ENCODE measurements around the gene LNP1.

Gene LNP1

DNA sequence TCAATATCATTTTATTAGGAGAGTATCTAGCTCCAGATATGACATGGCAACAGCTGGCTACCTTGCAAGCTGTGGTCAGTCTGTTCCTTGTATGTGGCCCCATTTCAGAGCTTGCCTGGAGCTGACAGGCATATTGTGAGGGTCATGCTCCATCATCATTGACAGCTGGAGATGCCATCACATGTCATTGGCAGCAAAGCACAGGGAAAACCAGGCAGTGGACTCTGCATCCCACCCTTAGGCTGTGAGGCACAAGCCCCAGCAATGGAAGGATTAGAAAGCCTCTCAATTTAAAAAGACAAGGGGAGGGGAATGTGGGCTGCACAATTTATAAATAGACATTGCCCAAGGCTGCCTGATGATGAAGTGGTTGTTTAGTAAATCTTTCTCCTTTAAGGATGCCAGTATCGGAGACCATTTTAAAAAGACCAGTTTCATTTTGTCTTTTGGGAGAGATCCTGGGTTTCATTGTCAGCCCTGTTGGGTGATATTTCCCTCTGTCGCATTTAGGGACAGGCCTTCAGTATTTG is 27.9 kb downstream of the LNP1 start:
- no peak for TF ChIP-seq EZH2phosphoT487 (IDR thresholded peaks at IDR 0.05; ENCODE audit: low read depth)
- TF ChIP-seq, protein P1, sequence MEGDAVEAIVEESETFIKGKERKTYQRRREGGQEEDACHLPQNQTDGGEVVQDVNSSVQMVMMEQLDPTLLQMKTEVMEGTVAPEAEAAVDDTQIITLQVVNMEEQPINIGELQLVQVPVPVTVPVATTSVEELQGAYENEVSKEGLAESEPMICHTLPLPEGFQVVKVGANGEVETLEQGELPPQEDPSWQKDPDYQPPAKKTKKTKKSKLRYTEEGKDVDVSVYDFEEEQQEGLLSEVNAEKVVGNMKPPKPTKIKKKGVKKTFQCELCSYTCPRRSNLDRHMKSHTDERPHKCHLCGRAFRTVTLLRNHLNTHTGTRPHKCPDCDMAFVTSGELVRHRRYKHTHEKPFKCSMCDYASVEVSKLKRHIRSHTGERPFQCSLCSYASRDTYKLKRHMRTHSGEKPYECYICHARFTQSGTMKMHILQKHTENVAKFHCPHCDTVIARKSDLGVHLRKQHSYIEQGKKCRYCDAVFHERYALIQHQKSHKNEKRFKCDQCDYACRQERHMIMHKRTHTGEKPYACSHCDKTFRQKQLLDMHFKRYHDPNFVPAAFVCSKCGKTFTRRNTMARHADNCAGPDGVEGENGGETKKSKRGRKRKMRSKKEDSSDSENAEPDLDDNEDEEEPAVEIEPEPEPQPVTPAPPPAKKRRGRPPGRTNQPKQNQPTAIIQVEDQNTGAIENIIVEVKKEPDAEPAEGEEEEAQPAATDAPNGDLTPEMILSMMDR (IDR thresholded peaks at IDR 0.05; ENCODE audit: low read depth, low read length): no peak
- Histone ChIP-seq H3K9me3 (ENCODE audit: insufficient read depth, low read length) (no peaks in the 10 kb centered on the region), H3K4me2 (ENCODE audit: low read length) (no peak overlapping the region), H3K36me3 (replicated peaks; ENCODE audit: low read depth, low read length) (no peaks in the 10 kb centered on the region), H3K79me2 (ENCODE audit: low read length) (no peaks in the 10 kb centered on the region), H3K9ac (ENCODE audit: low read length) (no peak overlapping the region), H3K4me3 (ENCODE audit: low read length) (no peak overlapping the region), H2AFZ (ENCODE audit: low read depth, low read length) (no peak overlapping the region), H4K20me1 (ENCODE audit: insufficient read depth, low read length) (no peaks in the 10 kb centered on the region), H3K27me3 (ENCODE audit: low read depth, low read length) (no peaks in the 10 kb centered on the region), H3K4me1 (ENCODE audit: low read length) (peaks cover 6% of the 10 kb centered on the region), H3K27ac (ENCODE audit: low read length) (no peak overlapping the region)

DNA sequence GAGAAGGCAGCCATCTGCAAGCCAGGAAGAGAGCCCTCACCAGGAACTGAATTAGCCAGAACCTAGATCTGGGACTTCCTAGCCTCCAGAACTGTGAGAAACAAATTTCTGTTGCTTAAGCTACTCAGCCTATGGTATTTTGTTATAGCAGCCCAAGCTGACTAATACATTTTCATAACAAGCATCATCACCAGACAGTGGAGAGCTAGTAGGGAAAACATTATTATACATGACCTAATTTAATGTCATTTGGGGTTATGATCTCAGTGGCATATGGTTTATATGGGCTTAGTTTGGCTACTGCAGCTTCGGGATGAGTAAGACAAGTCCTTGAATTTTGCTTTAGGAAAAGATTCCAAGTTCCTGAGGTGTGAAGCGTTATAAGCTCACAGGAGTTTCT is 35.6 kb downstream of the LNP1 start:
- no peak overlapping the region for H3K4me2 ChIP-seq (ENCODE audit: low read length)
- no peaks in the 10 kb centered on the region for H3K9me3 ChIP-seq (ENCODE audit: insufficient read depth, low read length)
- H2AFZ ChIP-seq (ENCODE audit: low read depth, low read length): no peak overlapping the region
- no peaks in the 10 kb centered on the region for H3K79me2 ChIP-seq (ENCODE audit: low read length)
- TF ChIP-seq EZH2phosphoT487 (IDR thresholded peaks at IDR 0.05; ENCODE audit: low read depth): no peak
- TF ChIP-seq, protein P1 (IDR thresholded peaks at IDR 0.05; ENCODE audit: low read depth, low read length): no peak
- H3K9ac ChIP-seq (ENCODE audit: low read length): no peak overlapping the region
- H3K27me3 ChIP-seq (ENCODE audit: low read depth, low read length): no peaks in the 10 kb centered on the region
- no peaks in the 10 kb centered on the region for H3K36me3 ChIP-seq (replicated peaks; ENCODE audit: low read depth, low read length)
- H3K4me1 ChIP-seq (ENCODE audit: low read length): peaks cover 8% of the 10 kb centered on the region
- H3K27ac ChIP-seq (ENCODE audit: low read length): no peak overlapping the region
- H3K4me3 ChIP-seq (ENCODE audit: low read length): no peak overlapping the region
- H4K20me1 ChIP-seq (ENCODE audit: insufficient read depth, low read length): no peaks in the 10 kb centered on the region

DNA sequence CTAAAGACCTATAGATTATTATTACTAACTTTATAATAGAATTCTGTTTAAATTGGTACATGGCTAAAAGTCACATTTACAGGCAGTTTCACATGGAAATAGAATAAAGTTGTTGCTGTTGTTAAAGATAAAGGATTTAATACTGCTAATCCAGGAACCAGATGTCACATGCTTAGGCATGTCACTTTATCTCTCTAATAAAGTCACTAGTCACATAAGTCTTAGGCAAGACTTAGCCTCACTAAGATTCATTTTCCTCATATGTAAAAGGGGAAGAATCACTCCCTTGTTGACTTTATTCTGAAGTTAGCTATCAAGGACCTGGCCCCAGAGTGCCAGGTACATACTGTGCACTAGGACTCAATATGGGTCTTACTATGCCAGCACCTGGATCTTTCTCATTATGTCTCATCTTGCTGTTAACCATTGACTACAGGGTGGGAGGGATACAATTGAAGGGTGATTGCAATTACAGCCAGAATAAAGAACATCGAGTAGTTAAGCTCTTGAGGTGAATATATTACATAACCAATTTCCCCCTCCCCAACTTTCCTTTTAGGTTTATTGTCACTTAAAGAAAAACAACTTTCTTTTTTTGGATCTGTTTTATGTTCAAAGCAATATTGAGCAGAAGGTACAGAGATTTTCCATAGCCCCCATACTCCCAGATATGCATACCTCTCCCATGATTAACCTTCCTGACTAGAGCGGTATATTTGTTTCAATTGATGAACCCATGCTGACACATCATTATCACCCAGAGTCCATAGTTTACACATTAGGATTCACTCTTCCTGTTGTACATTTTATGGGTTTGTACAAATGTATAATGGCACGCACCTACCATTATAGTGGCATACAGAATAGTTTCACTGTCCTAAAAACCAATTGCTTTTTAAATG is 36.6 kb downstream of the LNP1 start:
- Histone ChIP-seq H3K36me3 (replicated peaks; ENCODE audit: low read depth, low read length) (no peaks in the 10 kb centered on the region), H2AFZ (ENCODE audit: low read depth, low read length) (no peak overlapping the region), H3K4me3 (ENCODE audit: low read length) (no peak overlapping the region), H4K20me1 (ENCODE audit: insufficient read depth, low read length) (no peaks in the 10 kb centered on the region), H3K79me2 (ENCODE audit: low read length) (no peaks in the 10 kb centered on the region), H3K9me3 (ENCODE audit: insufficient read depth, low read length) (no peaks in the 10 kb centered on the region), H3K27ac (ENCODE audit: low read length) (no peak overlapping the region), H3K4me1 (ENCODE audit: low read length) (peaks cover 3% of the 10 kb centered on the region; the same call in 1 of the 2 replicates), H3K9ac (ENCODE audit: low read length) (no peak overlapping the region), H3K4me2 (ENCODE audit: low read length) (no peak overlapping the region), H3K27me3 (ENCODE audit: low read depth, low read length) (no peaks in the 10 kb centered on the region)
- no peak for TF ChIP-seq EZH2phosphoT487 (IDR thresholded peaks at IDR 0.05; ENCODE audit: low read depth)
- TF ChIP-seq, protein P1 (IDR thresholded peaks at IDR 0.05; ENCODE audit: low read depth, low read length): no peak

DNA sequence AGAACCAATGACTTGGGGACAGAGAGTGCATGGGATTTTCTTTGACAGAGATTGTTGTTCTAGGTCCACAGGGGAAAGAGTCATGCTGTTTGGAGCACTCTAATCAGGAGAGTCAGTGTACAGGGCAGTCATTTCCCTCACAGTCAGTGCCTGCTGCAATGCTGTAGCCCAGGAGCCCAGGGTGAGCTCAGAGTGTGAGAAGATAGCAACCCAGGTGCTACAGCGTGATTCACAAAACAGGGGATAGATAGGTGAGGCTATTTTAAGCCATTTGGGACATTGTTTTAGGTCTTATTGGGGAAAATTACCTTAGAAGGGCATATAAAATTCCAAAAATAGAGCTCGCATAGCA is 37.3 kb downstream of the LNP1 start:
- H3K9me3 ChIP-seq (ENCODE audit: insufficient read depth, low read length): no peaks in the 10 kb centered on the region
- peaks cover 3% of the 10 kb centered on the region; the same call in 1 of the 2 replicates for H3K4me1 ChIP-seq (ENCODE audit: low read length)
- no peaks in the 10 kb centered on the region for H3K36me3 ChIP-seq (replicated peaks; ENCODE audit: low read depth, low read length)
- TF ChIP-seq, protein P1 (IDR thresholded peaks at IDR 0.05; ENCODE audit: low read depth, low read length): no peak
- no peak for TF ChIP-seq EZH2phosphoT487 (IDR thresholded peaks at IDR 0.05; ENCODE audit: low read depth)
- H2AFZ ChIP-seq (ENCODE audit: low read depth, low read length): no peak overlapping the region
- no peak overlapping the region for H3K4me2 ChIP-seq (ENCODE audit: low read length)
- no peaks in the 10 kb centered on the region for H3K79me2 ChIP-seq (ENCODE audit: low read length)
- H3K27me3 ChIP-seq (ENCODE audit: low read depth, low read length): no peaks in the 10 kb centered on the region
- no peaks in the 10 kb centered on the region for H4K20me1 ChIP-seq (ENCODE audit: insufficient read depth, low read length)
- no peak overlapping the region for H3K27ac ChIP-seq (ENCODE audit: low read length)
- H3K9ac ChIP-seq (ENCODE audit: low read length): no peak overlapping the region
- H3K4me3 ChIP-seq (ENCODE audit: low read length): no peak overlapping the region
